OCI-LY3 (cell line): ENCODE results near the gene INTS11.
A peak's percentile ranks its signal among the peaks of the same experiment; 100 is the strongest.

Experiments
- H2AFZ ChIP-seq: fragments of 200-600, 300-600 bp; shearing (Covaris generic); 2 replicates; pipeline ENCODE4 v1.6.0; 2014; ENCODE audit warnings: antibody characterized with exemption, low read depth, low read length
- H3K27ac ChIP-seq: fragments of 200-600, 300-600 bp; sonication (generic); 2 replicates; pipeline ENCODE4 v1.5.1; 2014; ENCODE audit warnings: mild to moderate bottlenecking, low read length, moderate library complexity, mixed read lengths
- H3K27me3 ChIP-seq: fragments of 200-600, 300-600 bp; sonication (generic); 2 replicates; pipeline ENCODE4 v1.6.1; 2014; ENCODE audit warnings: low read depth, low read length, mixed read lengths
- H3K36me3 ChIP-seq: fragments of 200-600, 300-600 bp; sonication (generic); replicated peaks from 2 replicates; pipeline ENCODE3; 2014; ENCODE audit warnings: low read depth, low read length, mixed read lengths
- H3K4me1 ChIP-seq: fragments of 300-600, 200-600 bp; sonication (generic); 2 replicates; pipeline ENCODE4 v1.6.1; 2014; ENCODE audit warnings: low read length, mixed read lengths
- H3K4me2 ChIP-seq: fragments of 200-600, 300-600 bp; sonication (generic); 2 replicates; pipeline ENCODE4 v1.6.1; 2014; ENCODE audit warnings: low read length, mixed read lengths
- H3K4me3 ChIP-seq: fragments of 300-600, 200-600 bp; sonication (generic); 2 replicates; pipeline ENCODE4 v1.5.1; 2014; ENCODE audit warnings: antibody characterized with exemption, mild to moderate bottlenecking, low read length, moderate library complexity
- H3K79me2 ChIP-seq: fragments of 300-600, 200-600 bp; shearing (Covaris generic); 2 replicates; pipeline ENCODE4 v1.6.1; 2014; ENCODE audit warnings: mild to moderate bottlenecking, low read length, mixed read lengths
- H3K9ac ChIP-seq: fragments of 300-600, 200-600 bp; shearing (Covaris generic); 2 replicates; pipeline ENCODE4 v1.6.0; 2014; ENCODE audit warnings: mild to moderate bottlenecking, low read length, moderate library complexity
- H3K9me3 ChIP-seq: fragments of 200-600, 300-600 bp; shearing (Covaris generic); 2 replicates; pipeline ENCODE4 v1.6.1; 2014; ENCODE audit warnings: low read length, mixed read lengths; ENCODE audit not compliant: insufficient read depth
- H4K20me1 ChIP-seq: fragments of 200-600, 300-600 bp; sonication (generic); 2 replicates; pipeline ENCODE4 v1.6.1; 2016; ENCODE audit warnings: low read length, mixed read lengths; ENCODE audit not compliant: insufficient read depth
- CTCF ChIP-seq: fragments of 200-600, 300-600 bp; sonication (generic); IDR thresholded peaks from 2 replicates; pipeline ENCODE4 v1.5.1; 2014; ENCODE audit warnings: antibody characterized with exemption, low read length, low read depth
- EZH2phosphoT487 ChIP-seq: fragments of 200-600 bp; shearing (Covaris generic); IDR thresholded peaks from 2 replicates; pipeline ENCODE4 v1.6.1; 2018; ENCODE audit warnings: antibody characterized with exemption, mixed run types, low read depth

Gene INTS11

DNA sequence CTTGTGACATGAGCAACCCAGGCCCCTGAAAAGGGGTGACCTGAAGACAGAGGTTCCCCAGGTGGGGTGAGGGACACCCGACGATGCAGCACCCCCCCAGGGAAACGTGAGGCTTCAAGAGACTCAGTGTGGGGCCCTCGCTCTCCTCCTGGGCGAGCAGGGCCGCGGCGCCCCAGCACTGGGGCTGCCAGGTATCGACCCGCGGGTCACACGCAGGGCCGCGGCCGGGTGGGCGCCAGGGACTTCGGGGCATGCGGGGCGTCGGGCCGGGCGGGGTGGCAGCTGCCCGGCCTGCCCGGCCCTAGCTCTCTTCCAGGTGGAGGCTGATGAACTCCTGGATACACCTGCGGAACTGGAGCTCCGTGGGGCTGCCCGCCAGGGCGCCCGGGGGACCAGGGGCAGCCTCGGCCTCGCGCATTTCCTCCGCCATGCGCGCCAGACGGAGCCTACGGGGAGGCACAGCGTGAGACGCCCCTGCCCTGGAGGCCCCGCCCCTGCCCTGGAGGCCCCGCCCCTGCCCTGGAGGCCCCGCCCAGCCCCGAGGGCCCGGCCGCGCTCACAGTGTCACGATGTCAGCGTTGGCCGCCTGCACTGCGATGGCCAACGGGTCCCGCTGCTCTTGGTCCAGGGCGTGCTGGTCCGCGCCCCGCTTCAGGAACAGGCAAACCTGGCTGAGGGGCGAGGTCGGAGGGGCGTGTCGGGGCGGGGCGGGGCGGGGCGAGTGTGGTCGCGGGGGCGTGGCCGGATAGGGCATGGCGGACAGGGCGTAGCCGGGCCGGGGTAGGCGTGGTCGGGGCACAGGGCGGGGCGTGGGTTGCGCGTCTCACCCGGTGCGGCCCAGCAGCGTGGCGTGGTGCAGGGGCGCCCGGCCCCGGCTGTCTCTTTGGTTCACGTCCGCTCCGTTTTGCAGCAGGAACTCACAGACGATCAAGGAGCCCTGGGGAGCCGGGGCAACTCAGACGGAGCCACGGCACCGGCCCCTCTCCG is 30.9 kb downstream of the INTS11 start:
- Histone ChIP-seq H3K79me2 (no peaks in the 10 kb centered on the region), H3K9me3 (no peaks in the 10 kb centered on the region), H3K27ac (no peak overlapping the region), H3K4me1 (no peaks in the 10 kb centered on the region), H3K36me3 (no peaks in the 10 kb centered on the region), H3K9ac (no peak overlapping the region), H2AFZ (no peak overlapping the region), H3K4me3 (no peak overlapping the region), H3K27me3 (no peaks in the 10 kb centered on the region), H4K20me1 (no peaks in the 10 kb centered on the region), H3K4me2 (no peak overlapping the region)
- TF ChIP-seq EZH2phosphoT487: no peak

GRCh38 chr1:1292851-1293250 is 31.6 kb downstream of the INTS11 start:
- no peaks in the 10 kb centered on the region for H3K79me2 ChIP-seq
- H3K27me3 ChIP-seq: no peaks in the 10 kb centered on the region

GRCh38 chr1:1292442-1292779 is 32.0 kb downstream of the INTS11 start:
- TF ChIP-seq EZH2phosphoT487: no peak
- no peak for TF ChIP-seq CTCF
- Histone ChIP-seq H2AFZ (no peak overlapping the region), H3K79me2 (no peaks in the 10 kb centered on the region), H3K4me1 (no peaks in the 10 kb centered on the region), H3K9me3 (no peaks in the 10 kb centered on the region), H3K36me3 (no peaks in the 10 kb centered on the region), H3K4me3 (no peak overlapping the region), H3K9ac (no peak overlapping the region), H4K20me1 (no peaks in the 10 kb centered on the region), H3K27me3 (no peaks in the 10 kb centered on the region), H3K4me2 (no peak overlapping the region), H3K27ac (no peak overlapping the region)

More at GRCh38 chr1:1292851-1293250, 31.6 kb downstream of the INTS11 start:
- Histone ChIP-seq H3K9me3 (no peaks in the 10 kb centered on the region), H3K9ac (no peak overlapping the region), H4K20me1 (no peaks in the 10 kb centered on the region), H3K4me1 (no peaks in the 10 kb centered on the region), H2AFZ (no peak overlapping the region), H3K36me3 (no peaks in the 10 kb centered on the region), H3K4me2 (no peak overlapping the region), H3K4me3 (no peak overlapping the region), H3K27ac (no peak overlapping the region)
- no peak for TF ChIP-seq CTCF
- no peak for TF ChIP-seq EZH2phosphoT487

DNA sequence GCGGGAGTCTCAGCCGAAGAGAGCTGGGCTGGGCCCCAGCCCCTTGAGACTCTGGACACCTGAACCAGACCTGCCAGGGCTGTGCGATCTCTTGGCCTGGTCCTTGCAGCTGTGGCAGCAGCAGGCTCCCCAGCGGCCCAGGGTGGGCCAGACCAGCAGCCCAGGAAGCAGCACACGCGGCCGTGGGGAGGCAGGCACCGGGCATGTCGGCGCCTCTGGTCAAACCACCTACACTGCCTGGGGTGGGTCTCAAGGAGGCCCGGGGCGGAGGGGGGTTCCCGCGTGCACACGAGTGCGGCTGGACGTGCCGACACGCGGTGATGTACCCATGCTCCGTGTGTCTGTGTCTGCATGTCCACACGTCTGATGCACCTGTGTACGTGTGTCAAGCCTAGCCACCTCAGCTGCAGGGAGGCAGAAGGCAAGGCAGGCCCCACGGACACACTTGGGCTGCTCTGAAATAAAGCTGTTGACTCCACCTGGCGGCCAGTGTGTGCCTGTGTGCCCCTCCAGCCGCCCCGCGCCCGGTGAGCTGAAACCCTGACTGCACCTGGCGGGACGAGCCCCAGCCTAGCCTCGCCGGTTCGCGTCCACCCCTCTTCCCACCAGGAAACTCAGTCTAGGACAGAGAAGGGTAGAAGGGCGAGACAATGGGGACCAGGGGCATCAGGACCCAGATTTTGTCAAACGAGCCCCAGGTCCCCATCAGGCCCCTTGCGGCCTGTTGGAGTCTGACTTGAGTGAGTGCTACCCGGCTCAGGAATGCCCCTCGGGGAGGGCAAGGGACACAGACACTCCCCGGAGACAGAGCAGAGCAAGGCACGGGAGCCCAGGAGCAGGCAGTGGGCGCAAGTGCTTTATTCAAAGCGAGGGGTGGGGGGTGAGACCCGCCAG is 32.7 kb downstream of the INTS11 start:
- no peaks in the 10 kb centered on the region for H3K4me1 ChIP-seq

More for the DNA sequence above, 32.7 kb downstream of the INTS11 start:
- Histone ChIP-seq H3K79me2 (no peaks in the 10 kb centered on the region), H3K27ac (no peak overlapping the region), H3K4me2 (no peak overlapping the region), H3K36me3 (no peaks in the 10 kb centered on the region), H2AFZ (no peak overlapping the region), H3K27me3 (no peaks in the 10 kb centered on the region), H3K9ac (no peak overlapping the region), H3K9me3 (no peaks in the 10 kb centered on the region), H4K20me1 (no peaks in the 10 kb centered on the region), H3K4me3 (no peak overlapping the region)
- TF ChIP-seq CTCF (peak; percentile 62), EZH2phosphoT487 (no peak)
